ENCODE data around the gene YPEL1. TPM values are rescaled to one million over a fixed set of nuclear protein-coding genes. Genes with fewer than 3 reads are reported as not detected.
A peak's percentile ranks its signal among the peaks of the same experiment; 100 is the strongest.

Gene YPEL1
- total RNA-seq, 2 experiments from 2014 or later = 17.3 to 17.5 TPM

GRCh38 chr22:21713428-21714058 lies 22.1 kb downstream of the YPEL1 start:
- H3K36me3 Mint-ChIP-seq (ENCODE audit: low read depth) = no peaks in the 10 kb centered on the region
- DNase-seq = no peak
- no peak overlapping the region for H3K27ac Mint-ChIP-seq
- H3K27me3 Mint-ChIP-seq = no peaks in the 10 kb centered on the region
- CTCF ChIA-PET = interaction anchor here (1.8 kb wide), 1 partner anchor 154 kb away, joined by 5 read pairs; the partner anchor contains the start of gene MAPK1
- POLR2A ChIA-PET = interaction anchor here (0.6 kb wide), 2 partner anchors 21 to 239 kb away, joined by 3 read pairs; partner anchors contain the start of gene PPM1F
- H3K4me1 Mint-ChIP-seq = peaks cover 5% of the 10 kb centered on the region
- no peaks in the 10 kb centered on the region for H3K9me3 Mint-ChIP-seq
- no peak overlapping the region for H3K4me3 Mint-ChIP-seq

GRCh38 chr22:21712751-21713427 lies 22.7 kb downstream of the YPEL1 start:
- Mint-ChIP-seq H3K4me3 (no peak overlapping the region), H3K27me3 (no peaks in the 10 kb centered on the region), H3K4me1 (peaks cover 5% of the 10 kb centered on the region), H3K27ac (no peak overlapping the region), H3K9me3 (no peaks in the 10 kb centered on the region), H3K36me3 (ENCODE audit: low read depth) (no peaks in the 10 kb centered on the region)
- POLR2A ChIA-PET = interaction anchor here (0.6 kb wide), 1 partner anchor 240 kb away, joined by 3 read pairs; the partner anchor contains the start of gene PPM1F
- peak; percentile 60 for DNase-seq
- CTCF ChIA-PET = interaction anchor here (0.7 to 1.8 kb wide), 2 partner anchors 60 to 154 kb away, joined by 3 to 5 read pairs; partner anchors contain the start of gene MAPK1

- H3K36me3 Mint-ChIP-seq (ENCODE audit: low read depth) = no peaks in the 10 kb centered on the region
- no peaks in the 10 kb centered on the region for H3K9me3 Mint-ChIP-seq
- no peaks in the 10 kb centered on the region for H3K27me3 Mint-ChIP-seq
- ChIA-PET CTCF (interaction anchor here (0.7 to 1.8 kb wide), 2 partner anchors 59 to 155 kb away, joined by 3 to 5 read pairs; partner anchors contain the start of gene MAPK1), POLR2A (no interaction called here)
- no peak overlapping the region for H3K27ac Mint-ChIP-seq
- H3K4me3 Mint-ChIP-seq = no peak overlapping the region
- no peak for DNase-seq
- peaks cover 5% of the 10 kb centered on the region for H3K4me1 Mint-ChIP-seq
These were observed 23.7 kb downstream of the YPEL1 start for GRCh38 chr22:21711851-21712250.

GRCh38 chr22:21710156-21710555 lies 25.4 kb downstream of the YPEL1 start:
- Mint-ChIP-seq H3K4me1 (peaks cover 5% of the 10 kb centered on the region), H3K27ac (no peak overlapping the region), H3K27me3 (no peaks in the 10 kb centered on the region), H3K4me3 (no peak overlapping the region), H3K9me3 (no peaks in the 10 kb centered on the region), H3K36me3 (ENCODE audit: low read depth) (no peaks in the 10 kb centered on the region)
- no peak for DNase-seq
- ChIA-PET CTCF (interaction anchor here (1.0 kb wide), 1 partner anchor 14 kb away, joined by 3 read pairs; no protein-coding TSS in a partner anchor), POLR2A (no interaction called here)

GRCh38 chr22:21709688-21710087 lies 25.9 kb downstream of the YPEL1 start:
- H3K27ac Mint-ChIP-seq = no peak overlapping the region
- H3K4me1 Mint-ChIP-seq = peaks cover 5% of the 10 kb centered on the region
- DNase-seq = no peak
- no peak overlapping the region for H3K4me3 Mint-ChIP-seq
- no peaks in the 10 kb centered on the region for H3K36me3 Mint-ChIP-seq (ENCODE audit: low read depth)
- no peaks in the 10 kb centered on the region for H3K27me3 Mint-ChIP-seq
- ChIA-PET POLR2A (no interaction called here), CTCF (no interaction called here)
- no peaks in the 10 kb centered on the region for H3K9me3 Mint-ChIP-seq

- Mint-ChIP-seq H3K9me3 (no peaks in the 10 kb centered on the region), H3K27me3 (no peaks in the 10 kb centered on the region), H3K4me3 (no peak overlapping the region), H3K27ac (no peak overlapping the region), H3K4me1 (peaks cover 5% of the 10 kb centered on the region), H3K36me3 (ENCODE audit: low read depth) (no peaks in the 10 kb centered on the region)
- CTCF ChIA-PET = no interaction called here
- POLR2A ChIA-PET = no interaction called here
- DNase-seq = no peak
These were observed 26.6 kb downstream of the YPEL1 start for GRCh38 chr22:21708960-21709359.

- H3K4me1 Mint-ChIP-seq = peaks cover 4% of the 10 kb centered on the region
- no peak overlapping the region for H3K27ac Mint-ChIP-seq
- H3K36me3 Mint-ChIP-seq (ENCODE audit: low read depth) = no peaks in the 10 kb centered on the region
- no peak overlapping the region for H3K4me3 Mint-ChIP-seq
- no peaks in the 10 kb centered on the region for H3K27me3 Mint-ChIP-seq
- CTCF ChIA-PET = interaction anchor here (0.6 kb wide), 2 partner anchors 241 to 600 kb away, joined by 3 to 6 read pairs; no protein-coding TSS in a partner anchor
- no peak for DNase-seq
- H3K9me3 Mint-ChIP-seq = no peaks in the 10 kb centered on the region
- POLR2A ChIA-PET = interaction anchor here (1.3 kb wide), 1 partner anchor 10 kb away, joined by 3 read pairs; no protein-coding TSS in a partner anchor
These were observed 27.9 kb downstream of the YPEL1 start for GRCh38 chr22:21707677-21708076.

GRCh38 chr22:21703684-21704316 lies 31.8 kb downstream of the YPEL1 start:
- Mint-ChIP-seq H3K4me3 (no peak overlapping the region), H3K27ac (no peak overlapping the region), H3K9me3 (no peaks in the 10 kb centered on the region), H3K4me1 (no peaks in the 10 kb centered on the region), H3K27me3 (no peaks in the 10 kb centered on the region), H3K36me3 (ENCODE audit: low read depth) (peaks cover 3% of the 10 kb centered on the region)
- ChIA-PET POLR2A (no interaction called here), CTCF (no interaction called here)
- no peak for DNase-seq

GRCh38 chr22:21702700-21703683 lies 32.6 kb downstream of the YPEL1 start:
- Mint-ChIP-seq H3K4me1 (no peaks in the 10 kb centered on the region), H3K9me3 (no peaks in the 10 kb centered on the region), H3K27ac (no peak overlapping the region), H3K27me3 (no peaks in the 10 kb centered on the region), H3K36me3 (ENCODE audit: low read depth) (peaks cover 3% of the 10 kb centered on the region), H3K4me3 (no peak overlapping the region)
- no peak for DNase-seq
- POLR2A ChIA-PET = no interaction called here
- CTCF ChIA-PET = no interaction called here

GRCh38 chr22:21702094-21702493 lies 33.5 kb downstream of the YPEL1 start:
- no peaks in the 10 kb centered on the region for H3K27me3 Mint-ChIP-seq

GRCh38 chr22:21701384-21701971 lies 34.1 kb downstream of the YPEL1 start:
- Mint-ChIP-seq H3K27me3 (no peaks in the 10 kb centered on the region), H3K27ac (no peak overlapping the region), H3K4me1 (no peaks in the 10 kb centered on the region), H3K9me3 (no peaks in the 10 kb centered on the region), H3K36me3 (ENCODE audit: low read depth) (peaks cover 14% of the 10 kb centered on the region), H3K4me3 (no peak overlapping the region)
- no peak for DNase-seq
- ChIA-PET CTCF (no interaction called here), POLR2A (no interaction called here)

More at GRCh38 chr22:21702094-21702493, 33.5 kb downstream of the YPEL1 start:
- Mint-ChIP-seq H3K36me3 (ENCODE audit: low read depth) (peaks cover 8% of the 10 kb centered on the region), H3K4me3 (no peak overlapping the region), H3K27ac (no peak overlapping the region), H3K9me3 (no peaks in the 10 kb centered on the region), H3K4me1 (no peaks in the 10 kb centered on the region)
- ChIA-PET CTCF (no interaction called here), POLR2A (no interaction called here)
- DNase-seq = no peak

- Mint-ChIP-seq H3K9me3 (no peaks in the 10 kb centered on the region), H3K4me3 (no peak overlapping the region), H3K36me3 (ENCODE audit: low read depth) (peaks cover 17% of the 10 kb centered on the region), H3K4me1 (no peaks in the 10 kb centered on the region), H3K27ac (no peak overlapping the region), H3K27me3 (no peaks in the 10 kb centered on the region)
- POLR2A ChIA-PET = no interaction called here
- no peak for DNase-seq
- CTCF ChIA-PET = no interaction called here
These were observed 34.8 kb downstream of the YPEL1 start for GRCh38 chr22:21700822-21701221.

Measured in activated CD4-positive, alpha-beta memory T cell treated with anti-CD3 and anti-CD28 coated beads, Interleukin-2, amount 10 ng/mL, durations not matched to agents 7 days and 5 days (primary cell).